Inflammatory macrophage (primary cell): ENCODE results near the gene FZD4.

Experiments used
- DNase-seq, 2 donors: peaks; one replicate each; pipeline ENCODE4 v3.0.0-alpha.2; 2020 to 2022

Gene FZD4

DNA sequence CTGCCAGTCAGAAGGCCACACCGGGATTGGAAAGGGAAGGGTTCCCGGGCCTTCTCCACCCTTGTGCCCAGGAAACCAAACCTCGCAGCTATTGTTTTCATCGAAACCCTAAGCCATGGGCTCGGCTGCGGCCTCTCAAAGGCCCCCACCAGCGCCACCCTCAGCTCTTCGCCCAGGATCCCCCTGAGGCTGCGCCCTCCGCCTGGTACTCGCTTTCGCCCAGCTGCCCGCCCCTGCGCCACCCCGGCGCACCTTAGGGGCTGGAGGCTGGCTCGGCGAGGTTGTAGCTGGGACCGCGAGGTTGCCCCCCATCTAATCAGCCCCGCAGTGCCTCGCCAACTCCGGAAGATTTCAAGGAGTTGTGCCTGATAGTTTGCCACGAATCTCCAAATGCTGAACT lies 49.0 kb downstream of the FZD4 start:
- no peak for DNase-seq

DNA sequence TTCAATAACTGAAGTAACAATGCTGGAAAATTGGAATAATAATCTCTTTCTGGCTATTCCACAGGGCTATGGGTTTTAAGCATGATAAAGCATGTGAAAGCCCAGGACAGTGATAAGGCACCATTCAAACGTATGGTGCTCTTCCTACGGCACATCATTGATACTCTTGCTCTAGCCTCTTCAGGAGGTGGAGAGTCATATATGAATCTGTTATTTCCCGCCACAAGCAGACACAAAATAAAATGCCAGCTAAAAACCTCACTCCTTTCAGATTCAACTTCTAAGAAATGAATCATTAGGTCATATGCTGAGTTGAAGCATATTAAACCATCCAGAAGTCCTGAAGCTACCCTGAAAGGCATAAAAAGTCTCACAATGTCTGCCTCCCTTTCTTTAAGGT lies 49.9 kb downstream of the FZD4 start:
- no peak for DNase-seq

DNA sequence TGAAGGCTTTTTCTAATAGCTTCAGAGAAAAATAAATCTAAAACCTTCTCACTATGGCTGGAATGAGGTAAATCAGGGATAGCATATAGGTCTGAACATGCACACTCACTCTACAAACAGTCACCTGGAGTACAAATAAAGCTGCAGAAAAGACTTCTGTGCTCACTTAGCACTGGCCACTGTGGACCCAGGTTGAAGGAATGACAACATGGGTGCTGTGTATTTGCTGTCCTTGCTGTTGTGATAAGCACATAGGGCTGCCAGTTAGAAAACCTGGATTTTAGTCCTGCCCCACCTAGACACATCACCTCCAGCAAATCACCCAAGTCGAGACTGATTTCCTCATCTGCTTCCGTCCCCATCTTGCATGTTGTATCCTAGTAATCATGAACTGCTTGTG lies 51.2 kb downstream of the FZD4 start:
- DNase-seq = no peak

DNA sequence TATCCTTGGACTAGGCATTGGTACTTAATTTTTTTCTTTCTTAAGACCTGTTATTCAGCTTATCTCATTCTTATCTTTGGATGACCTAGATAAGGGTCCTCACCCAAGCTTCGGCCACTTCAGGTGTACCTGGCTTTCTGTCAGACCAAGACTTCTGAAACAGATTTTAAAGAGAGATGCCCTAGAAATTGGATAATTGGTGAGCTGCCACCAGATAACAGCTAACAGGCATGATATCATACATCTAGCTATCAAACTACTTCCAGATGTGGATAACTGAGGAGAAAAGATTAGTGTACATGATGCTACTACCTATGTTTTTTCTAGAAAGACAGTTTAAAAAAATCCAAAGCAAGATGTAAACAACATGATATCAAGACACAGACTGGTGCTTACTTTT lies 52.9 kb downstream of the FZD4 start:
- no peak for DNase-seq

DNA sequence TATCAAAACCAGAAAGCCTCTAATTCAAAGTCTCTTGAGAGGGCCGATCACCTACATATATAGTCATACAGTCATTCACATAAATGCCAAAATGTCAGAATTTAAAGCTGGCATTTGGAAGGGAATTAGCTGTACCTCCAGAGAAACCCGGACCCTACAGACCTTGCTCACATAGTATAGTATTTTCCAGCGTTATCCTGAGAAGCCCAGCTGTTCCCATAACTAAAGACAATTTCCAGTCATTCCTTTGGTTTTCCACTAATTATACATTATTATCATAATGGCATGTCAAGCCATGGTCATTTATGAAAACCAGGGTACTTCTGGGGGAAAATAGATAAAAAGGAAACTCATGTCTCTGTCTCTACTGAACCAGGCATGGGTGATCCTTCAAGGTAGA lies 53.6 kb downstream of the FZD4 start:
- no peak for DNase-seq

DNA sequence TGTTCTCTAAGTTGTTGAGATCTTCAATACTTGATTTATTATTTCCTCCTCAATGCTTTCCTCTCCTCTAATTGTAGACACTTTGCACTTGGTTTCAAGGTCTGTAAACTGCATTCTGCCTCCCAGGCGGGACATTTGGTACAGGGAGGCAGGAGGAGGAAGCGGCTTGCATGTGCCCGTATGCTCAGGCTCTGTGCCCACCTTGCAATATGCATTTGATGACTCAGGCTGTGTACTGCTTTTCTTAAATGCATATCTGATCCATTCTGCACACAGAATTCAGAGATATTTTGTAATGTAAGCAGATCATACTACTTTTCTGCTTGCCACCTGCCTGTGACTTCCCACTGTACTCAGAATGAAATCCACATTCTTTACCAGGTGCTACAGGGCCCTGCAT lies 55.0 kb downstream of the FZD4 start:
- DNase-seq = no peak

DNA sequence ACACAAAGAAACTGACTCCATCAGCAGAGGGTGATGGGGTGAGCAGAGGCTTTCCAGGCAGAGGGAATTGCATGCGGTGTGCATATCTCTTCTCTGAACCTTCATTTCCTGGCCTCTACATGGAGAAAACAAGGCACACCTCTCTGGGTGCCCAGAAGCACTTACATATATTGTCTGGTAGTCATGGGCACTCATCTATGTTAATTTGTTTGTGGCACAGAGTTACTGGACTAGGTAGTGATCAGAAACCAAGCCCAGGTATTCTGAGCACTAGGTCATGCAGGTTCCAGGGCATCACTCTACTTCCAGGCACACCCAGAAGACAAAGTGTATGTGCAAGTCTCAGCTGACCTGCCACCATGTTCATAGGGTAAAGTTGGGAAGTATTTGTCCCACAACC lies 56.5 kb downstream of the FZD4 start:
- DNase-seq = no peak

DNA sequence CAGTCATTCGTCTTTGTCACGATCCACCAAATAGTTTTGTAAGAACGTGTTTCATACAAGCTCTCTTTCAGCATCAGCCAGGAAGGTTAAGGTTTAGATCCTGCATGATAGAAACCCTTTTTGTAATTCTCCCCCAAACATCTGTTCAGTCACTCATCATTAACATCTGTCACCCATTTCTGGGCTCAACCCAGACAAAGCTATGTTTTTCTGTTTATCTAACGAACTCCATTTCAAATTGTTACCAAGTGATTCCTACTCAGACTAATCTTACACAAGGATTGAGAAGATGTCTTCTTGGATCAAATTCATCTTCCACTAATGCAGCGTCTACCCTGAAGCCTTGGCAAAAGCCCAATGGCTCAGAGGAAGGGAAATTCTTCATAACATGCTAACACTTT lies 58.8 kb downstream of the FZD4 start:
- no peak for DNase-seq
